Immature natural killer cell (primary cell): ENCODE data around the gene C22orf15. TPM values are rescaled to one million over a fixed set of nuclear protein-coding genes. Genes with fewer than 3 reads are reported as not detected.

Experiments used
- DNase-seq, 3 donors: peaks; one replicate each; pipeline ENCODE4 v3.0.0; 2022; ENCODE audit warnings: mixed read lengths in 1 of 3
- H3K27ac Mint-ChIP-seq, 6 donors: one replicate each; pipeline ENCODE4 v1.8.0; 2020; ENCODE audit warnings: mixed read lengths in 6 of 6, mild to moderate bottlenecking in 5 of 6, inconsistent platforms in 4 of 6, moderate library complexity in 3 of 6
- H3K27me3 Mint-ChIP-seq, 3 donors: one replicate each; pipeline ENCODE4 v1.8.0; 2020 to 2021; ENCODE audit warnings: low read depth in 3 of 3, mild to moderate bottlenecking in 3 of 3, mixed read lengths in 3 of 3, moderate library complexity in 3 of 3, inconsistent platforms in 1 of 3
- H3K36me3 Mint-ChIP-seq, 3 donors: one replicate each; pipeline ENCODE4 v1.8.0; 2020; ENCODE audit warnings: mixed read lengths in 3 of 3, inconsistent platforms in 2 of 3, mild to moderate bottlenecking in 2 of 3
- H3K4me1 Mint-ChIP-seq, 2 donors: one replicate each; pipeline ENCODE4 v1.8.0; 2020; ENCODE audit warnings: inconsistent platforms in 2 of 2, mild to moderate bottlenecking in 2 of 2, mixed read lengths in 2 of 2, moderate library complexity in 1 of 2
- H3K4me3 Mint-ChIP-seq, 5 donors: one replicate each; pipeline ENCODE4 v1.8.0; 2020; ENCODE audit warnings: mild to moderate bottlenecking in 5 of 5, mixed read lengths in 5 of 5, inconsistent platforms in 3 of 5, moderate library complexity in 3 of 5
- H3K9me3 Mint-ChIP-seq, 6 donors: one replicate each; pipeline ENCODE4 v1.8.0; 2020; ENCODE audit warnings: mild to moderate bottlenecking in 6 of 6, mixed read lengths in 6 of 6, inconsistent platforms in 4 of 6, moderate library complexity in 3 of 6
- polyA plus RNA-seq, 3 donors: library from polyadenylated mRNA; unstranded; fragments of 300-500 nt; fragmentation: Illumina TruSeq; gene quantifications; one replicate each; pipeline ENCODE4 v1.2.3, GENCODE V29; 2021

Gene C22orf15
- polyA plus RNA-seq, 3 donors from 2014 or later: 1.1 TPM; not detected in 2

GRCh38 chr22:23791738-23792645 is 29.2 kb downstream of the C22orf15 start:
- Mint-ChIP-seq H3K4me1 (peaks cover 35 to 44% of the 10 kb centered on the region in 2 donors), H3K27me3 (peaks cover 0 to 3% (median 0%) of the 10 kb centered on the region in 3 donors), H3K27ac (peak overlapping the region in 1 of 6 donors; percentile 60), H3K9me3 (no peaks in the 10 kb centered on the region), H3K4me3 (no peak overlapping the region), H3K36me3 (peaks cover 0 to 17% (median 10%) of the 10 kb centered on the region in 3 donors)
- no peak for DNase-seq

- Mint-ChIP-seq H3K4me1 (peaks cover 27 to 35% of the 10 kb centered on the region in 2 donors), H3K9me3 (no peaks in the 10 kb centered on the region), H3K36me3 (peaks cover 0 to 17% (median 10%) of the 10 kb centered on the region in 3 donors), H3K4me3 (no peak overlapping the region), H3K27ac (no peak overlapping the region), H3K27me3 (peaks cover 0 to 5% (median 0%) of the 10 kb centered on the region in 3 donors)
- no peak for DNase-seq
Measured at GRCh38 chr22:23793326-23793725, 30.5 kb downstream of the C22orf15 start.

- Mint-ChIP-seq H3K4me1 (peaks cover 15 to 19% of the 10 kb centered on the region in 2 donors), H3K27me3 (peaks cover 0 to 5% (median under 1%) of the 10 kb centered on the region in 3 donors), H3K27ac (no peak overlapping the region), H3K9me3 (no peaks in the 10 kb centered on the region), H3K36me3 (peaks cover 0 to 28% (median 17%) of the 10 kb centered on the region in 3 donors), H3K4me3 (no peak overlapping the region)
- DNase-seq: no peak
Measured at GRCh38 chr22:23796461-23796860, 33.7 kb downstream of the C22orf15 start.

DNA sequence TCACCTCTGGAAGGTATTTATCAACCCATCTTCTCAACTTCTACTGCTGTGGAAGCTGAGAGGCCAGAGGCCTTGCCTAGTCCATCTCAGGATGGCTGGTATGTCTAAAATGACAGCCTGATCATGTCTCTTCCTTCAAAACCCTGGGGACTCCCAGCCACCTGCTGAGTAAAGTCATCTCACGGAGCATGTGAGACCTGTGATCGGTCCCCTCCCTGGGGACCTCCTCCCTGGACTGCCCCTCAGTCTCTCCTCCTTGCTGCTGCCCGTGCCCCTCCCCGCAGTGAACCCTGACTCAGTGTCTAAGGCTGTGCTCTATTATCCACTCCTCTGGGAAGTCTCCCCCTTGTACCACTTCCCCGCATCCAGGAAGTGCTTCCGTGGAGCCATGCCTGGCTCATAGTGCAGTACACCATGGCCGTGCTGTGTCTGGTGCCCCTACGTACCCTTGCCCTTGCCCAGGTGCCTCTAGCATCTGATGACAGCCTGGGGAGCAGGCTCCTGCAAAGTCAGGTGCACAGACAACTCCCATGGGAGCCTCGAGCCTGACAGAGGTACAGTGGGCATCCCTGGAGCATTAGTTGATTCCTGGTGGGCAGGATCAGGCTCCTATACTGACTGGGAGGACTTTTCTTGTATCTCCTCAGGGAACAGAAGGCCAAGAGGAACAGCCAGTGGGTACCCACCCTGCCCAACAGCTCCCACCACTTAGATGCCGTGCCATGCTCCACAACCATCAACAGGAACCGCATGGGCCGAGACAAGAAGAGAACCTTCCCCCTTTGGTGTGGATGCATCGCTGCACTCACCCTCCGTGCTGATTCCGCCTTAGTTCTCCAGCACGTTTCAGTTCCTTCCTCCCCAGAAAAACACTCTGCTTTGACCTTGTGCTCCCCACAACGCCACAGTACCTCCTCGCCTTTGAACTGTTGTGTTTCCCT is 37.8 kb downstream of the C22orf15 start:
- H3K27ac Mint-ChIP-seq: no peak overlapping the region
- H3K4me3 Mint-ChIP-seq: no peak overlapping the region
- H3K9me3 Mint-ChIP-seq: no peaks in the 10 kb centered on the region
- peaks cover 7 to 54% (median 27%) of the 10 kb centered on the region in 3 donors for H3K36me3 Mint-ChIP-seq
- H3K4me1 Mint-ChIP-seq: peaks cover 0 to 1% of the 10 kb centered on the region in 2 donors
- peaks cover 0 to 3% (median 2%) of the 10 kb centered on the region in 3 donors for H3K27me3 Mint-ChIP-seq
- DNase-seq: no peak

DNA sequence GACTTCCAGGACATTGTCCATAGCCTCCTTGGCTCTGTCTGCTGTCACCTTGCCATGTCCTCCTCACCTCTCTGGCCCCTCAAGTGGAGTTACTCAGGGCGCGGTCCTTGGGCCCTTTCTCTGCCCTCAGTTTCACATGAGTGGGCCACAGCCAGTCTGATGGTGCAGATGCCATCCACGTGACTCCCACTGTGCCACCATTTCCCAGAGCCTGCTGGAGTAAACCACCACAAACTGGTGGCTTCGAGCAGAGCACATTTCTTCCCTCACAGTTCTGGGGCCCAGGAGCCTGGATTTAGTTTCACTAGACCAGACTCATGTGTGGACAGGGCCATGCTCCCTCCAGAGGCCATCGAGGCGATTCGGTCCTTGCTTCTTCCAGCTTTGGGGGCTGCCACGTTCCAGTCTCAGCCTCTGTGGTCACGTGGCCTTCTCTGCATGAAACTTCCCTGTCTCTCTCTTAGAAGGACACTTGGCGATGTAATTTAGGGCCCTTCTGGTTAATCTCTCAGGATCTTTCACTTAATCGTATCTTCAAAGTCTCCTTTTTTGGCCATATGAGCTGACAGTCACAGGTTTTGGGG is 38.5 kb downstream of the C22orf15 start:
- no peak for DNase-seq
- H3K27ac Mint-ChIP-seq: no peak overlapping the region

DNA sequence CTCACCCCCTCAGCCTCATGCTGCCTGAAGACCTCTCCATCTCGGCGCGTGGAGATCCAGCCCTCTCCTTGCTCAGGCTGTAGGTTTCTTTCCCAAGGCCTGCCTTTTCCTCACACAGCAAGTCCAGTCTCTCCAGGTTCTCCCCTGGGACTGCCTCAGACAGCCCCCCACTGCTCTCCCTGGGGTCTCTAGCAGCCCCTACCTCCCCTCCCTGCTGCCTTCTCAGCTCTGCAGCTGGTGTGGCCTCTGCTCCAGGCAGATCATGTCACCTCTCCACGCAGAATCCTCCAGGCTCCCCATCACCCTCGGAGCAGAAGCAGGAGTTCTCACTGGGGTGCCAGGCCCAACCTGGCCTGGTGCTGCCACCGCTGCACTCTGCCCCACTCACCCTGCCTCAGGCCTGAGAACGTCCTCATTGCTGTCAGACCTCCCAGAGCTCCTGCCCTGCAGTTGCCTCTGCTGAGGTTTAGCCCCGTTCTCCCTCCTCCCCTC is 39.1 kb downstream of the C22orf15 start:
- DNase-seq: no peak
- H3K9me3 Mint-ChIP-seq: no peaks in the 10 kb centered on the region
- H3K36me3 Mint-ChIP-seq: peaks cover 11 to 51% (median 25%) of the 10 kb centered on the region in 3 donors
- H3K27me3 Mint-ChIP-seq: peaks cover 0 to 5% (median 2%) of the 10 kb centered on the region in 3 donors
- H3K4me3 Mint-ChIP-seq: no peak overlapping the region
- H3K27ac Mint-ChIP-seq: peak overlapping the region in 1 of 6 donors; percentile 20
- H3K4me1 Mint-ChIP-seq: peaks cover 0 to 1% of the 10 kb centered on the region in 2 donors

More for the DNA sequence above, 38.5 kb downstream of the C22orf15 start:
- H3K9me3 Mint-ChIP-seq: no peaks in the 10 kb centered on the region
- peaks cover 0 to 5% (median 2%) of the 10 kb centered on the region in 3 donors for H3K27me3 Mint-ChIP-seq
- H3K4me1 Mint-ChIP-seq: peaks cover 0 to 1% of the 10 kb centered on the region in 2 donors
- H3K4me3 Mint-ChIP-seq: no peak overlapping the region
- peaks cover 11 to 54% (median 27%) of the 10 kb centered on the region in 3 donors for H3K36me3 Mint-ChIP-seq

GRCh38 chr22:23803001-23803819 is 40.4 kb downstream of the C22orf15 start:
- H3K27me3 Mint-ChIP-seq: peaks cover 0 to 5% (median 0%) of the 10 kb centered on the region in 3 donors
- H3K4me3 Mint-ChIP-seq: no peak overlapping the region
- DNase-seq: no peak
- peak overlapping the region in 1 of 6 donors; percentile 50 for H3K27ac Mint-ChIP-seq
- H3K9me3 Mint-ChIP-seq: no peaks in the 10 kb centered on the region
- peaks cover 14 to 58% (median 31%) of the 10 kb centered on the region in 3 donors for H3K36me3 Mint-ChIP-seq
- no peaks in the 10 kb centered on the region for H3K4me1 Mint-ChIP-seq

GRCh38 chr22:23804781-23805291 is 42.0 kb downstream of the C22orf15 start:
- no peaks in the 10 kb centered on the region for H3K9me3 Mint-ChIP-seq
- peaks cover 0 to 5% (median 0%) of the 10 kb centered on the region in 3 donors for H3K27me3 Mint-ChIP-seq
- H3K4me1 Mint-ChIP-seq: no peaks in the 10 kb centered on the region
- H3K4me3 Mint-ChIP-seq: no peak overlapping the region
- H3K27ac Mint-ChIP-seq: no peak overlapping the region
- DNase-seq: no peak
- peaks cover 14 to 58% (median 31%) of the 10 kb centered on the region in 3 donors for H3K36me3 Mint-ChIP-seq

DNA sequence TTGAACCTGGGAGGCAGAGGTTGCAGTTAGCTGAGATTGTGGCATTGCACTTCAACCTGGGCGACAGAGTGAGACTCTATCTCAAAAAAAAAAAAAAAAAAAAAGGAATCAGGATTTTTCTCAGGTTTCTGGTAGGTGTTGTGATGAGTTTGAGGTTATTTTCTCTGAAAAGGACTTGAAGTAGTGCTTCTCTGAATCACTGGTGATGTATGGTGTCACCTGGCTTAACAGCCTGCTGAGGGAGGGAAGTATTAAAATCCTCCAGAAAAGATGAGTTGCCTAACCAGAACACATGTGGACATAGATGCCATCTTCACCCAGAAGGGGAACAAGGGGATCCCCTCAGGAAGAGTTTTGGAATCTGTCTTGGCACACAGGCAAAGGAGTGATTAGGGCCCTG is 44.0 kb downstream of the C22orf15 start:
- Mint-ChIP-seq H3K4me1 (no peaks in the 10 kb centered on the region), H3K9me3 (no peaks in the 10 kb centered on the region), H3K36me3 (peaks cover 20 to 51% (median 25%) of the 10 kb centered on the region in 3 donors), H3K27me3 (peaks cover 0 to 2% (median 0%) of the 10 kb centered on the region in 3 donors), H3K27ac (no peak overlapping the region), H3K4me3 (no peak overlapping the region)
- DNase-seq: no peak

- Mint-ChIP-seq H3K9me3 (no peaks in the 10 kb centered on the region), H3K4me3 (no peak overlapping the region), H3K36me3 (peaks cover 10 to 27% (median 18%) of the 10 kb centered on the region in 3 donors), H3K4me1 (no peaks in the 10 kb centered on the region), H3K27ac (no peak overlapping the region), H3K27me3 (peaks cover 0 to 3% (median 0%) of the 10 kb centered on the region in 3 donors)
- DNase-seq: no peak
Measured at GRCh38 chr22:23812378-23812777, 49.6 kb downstream of the C22orf15 start.
